Ramos (cell line): ENCODE data around the gene ID4.

ENCODE experiments used
- in situ Hi-C: fragments of 300-500 bp; cut with MboI; formaldehyde crosslinking; loops from one replicate; pipeline ENCODE4 v1.14.3; 2022; ENCODE audit warnings: low sequenced_read_pairs; ENCODE audit not compliant: unreplicated experiment

ID4 gene

GRCh38 chr6:19836799-19837510 lies at the start of gene ID4:
Gene ID4, plus strand, starts transcription at chr6:19837370. Its CDS starts 385 bp downstream, at chr6:19837755.
- in situ Hi-C loops, result loop anchor here (25.0 kb wide), 1 partner anchor 1500 kb away; no protein-coding TSS in a partner anchor

- in situ Hi-C loops, result loop anchor here (25.0 kb wide), 1 partner anchor 201 kb away; no protein-coding TSS in a partner anchor
Observed at GRCh38 chr6:19788686-19789085, 48.5 kb upstream of the ID4 start.

- in situ Hi-C loops, result loop anchor here (25.0 kb wide), 1 partner anchor 202 kb away; no protein-coding TSS in a partner anchor
Observed at GRCh38 chr6:19789100-19789803, 47.9 kb upstream of the ID4 start.

GRCh38 chr6:19791267-19791666 lies 45.9 kb upstream of the ID4 start:
- in situ Hi-C loops, result loop anchor here (25.0 kb wide), 1 partner anchor 204 kb away; no protein-coding TSS in a partner anchor

GRCh38 chr6:19795211-19795610 lies 42.0 kb upstream of the ID4 start:
- in situ Hi-C loops, result loop anchor here (25.0 kb wide), 1 partner anchor 208 kb away; no protein-coding TSS in a partner anchor

- in situ Hi-C loops, result loop anchor here (25.0 kb wide), 1 partner anchor 209 kb away; no protein-coding TSS in a partner anchor
Observed at GRCh38 chr6:19796452-19796851, 40.7 kb upstream of the ID4 start.

GRCh38 chr6:19798362-19798761 lies 38.8 kb upstream of the ID4 start:
- in situ Hi-C loops, result loop anchor here (25.0 kb wide), 1 partner anchor 211 kb away; no protein-coding TSS in a partner anchor

DNA sequence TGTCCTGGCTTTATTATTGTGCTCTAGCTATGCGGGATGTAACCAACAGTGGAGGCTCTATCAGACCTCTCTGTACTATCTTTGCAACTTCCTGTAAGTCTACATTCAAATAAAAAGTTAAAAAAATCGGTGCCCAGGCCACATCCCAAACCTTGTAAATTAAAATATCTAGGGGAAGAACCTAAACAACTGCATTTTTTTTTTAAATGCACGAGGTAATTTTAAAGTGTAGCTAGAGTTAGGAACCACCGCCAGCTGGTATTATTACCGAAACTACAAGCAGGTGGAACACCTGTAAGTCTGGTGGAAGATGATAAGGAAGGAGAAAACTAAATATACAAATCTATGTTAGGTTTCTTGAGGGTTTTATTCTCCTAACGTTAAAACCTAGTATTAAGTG lies 34.5 kb upstream of the ID4 start:
- in situ Hi-C loops, result no loop called here

GRCh38 chr6:19803331-19804204 lies 33.6 kb upstream of the ID4 start:
- in situ Hi-C loops, result no loop called here

DNA sequence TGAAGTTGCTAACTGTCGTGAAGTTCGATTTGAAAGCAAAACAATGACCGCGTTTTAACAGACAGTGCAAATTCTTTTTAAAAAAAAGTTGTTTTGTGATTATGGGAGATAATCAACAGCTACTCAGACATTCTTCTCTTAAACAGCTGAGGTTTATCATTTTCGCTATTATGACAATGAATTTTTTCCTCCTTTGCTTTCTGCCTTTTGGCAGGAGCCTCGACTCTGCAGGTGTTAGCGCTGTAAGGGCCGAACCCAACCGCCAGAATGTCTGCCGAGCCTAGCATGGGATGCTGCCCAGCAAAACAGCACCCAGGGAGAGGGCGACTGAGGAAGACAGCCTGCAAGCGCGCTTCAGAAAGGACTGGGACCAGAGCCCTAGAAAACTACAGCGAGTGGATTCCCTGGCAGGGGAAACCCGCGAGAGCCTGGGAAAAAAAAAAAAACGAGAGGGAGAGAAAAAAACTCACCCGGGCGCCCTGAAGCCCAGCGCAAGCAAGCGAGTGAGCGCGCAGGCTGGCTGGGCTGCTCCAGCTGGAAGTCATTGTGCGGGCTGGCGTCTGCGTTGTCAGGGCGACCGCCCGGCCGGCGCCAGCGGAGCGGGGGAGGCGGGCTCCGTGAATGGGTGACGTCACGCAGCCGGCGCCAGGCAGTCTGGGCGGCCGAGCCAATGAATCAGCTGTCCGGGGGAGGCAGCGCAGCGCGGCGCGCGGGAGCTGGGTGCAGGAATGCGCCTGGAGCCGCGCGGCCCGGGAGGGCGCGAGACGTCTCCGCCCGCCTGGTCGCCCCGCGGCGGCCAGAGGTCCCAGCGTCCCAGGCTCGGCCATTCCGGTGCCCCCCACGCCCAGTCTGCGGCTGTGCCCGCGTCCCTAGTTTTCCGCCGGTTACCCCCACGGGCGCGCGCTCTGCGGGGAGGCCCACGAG lies 32.7 kb upstream of the ID4 start:
- in situ Hi-C loops, result no loop called here

GRCh38 chr6:19805129-19805481 lies 32.1 kb upstream of the ID4 start:
- in situ Hi-C loops, result no loop called here

- in situ Hi-C loops, result no loop called here
Observed at GRCh38 chr6:19806971-19807396, 30.2 kb upstream of the ID4 start.

DNA sequence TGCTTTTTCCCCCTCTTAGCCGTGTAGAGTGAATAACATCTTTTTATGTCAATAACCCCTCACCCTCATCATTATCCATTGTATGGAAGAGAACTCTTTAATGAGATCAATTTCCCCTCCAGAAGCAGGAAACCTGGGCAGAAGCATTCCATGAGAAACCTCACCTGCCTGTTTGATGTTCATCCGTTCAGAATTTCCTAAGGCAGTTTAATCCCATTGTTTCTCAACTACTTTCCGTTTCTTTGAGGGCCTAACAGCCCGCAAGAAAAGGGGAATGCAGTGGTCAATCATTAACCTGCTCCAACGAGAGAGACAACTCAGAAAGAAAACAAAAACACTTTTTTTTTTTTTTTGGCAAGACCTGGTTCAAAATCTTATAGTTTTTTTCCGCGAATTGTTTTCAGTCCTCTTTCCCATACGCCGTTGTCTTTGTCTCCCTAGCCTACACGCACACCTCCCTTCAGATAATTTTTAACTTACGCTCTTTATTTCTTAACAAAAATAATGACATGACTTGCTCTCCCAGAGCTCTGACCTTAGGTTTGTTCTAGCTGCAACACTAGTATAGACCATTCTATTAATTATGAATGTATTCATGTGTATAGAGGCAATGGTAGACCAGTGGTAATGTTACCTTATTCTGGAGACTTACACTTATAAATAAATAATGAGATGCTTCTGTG lies 25.6 kb upstream of the ID4 start:
- in situ Hi-C loops, result no loop called here

- in situ Hi-C loops, result no loop called here
Observed at GRCh38 chr6:19812512-19813119, 24.6 kb upstream of the ID4 start.

- in situ Hi-C loops, result no loop called here
Observed at GRCh38 chr6:19818805-19819204, 18.4 kb upstream of the ID4 start.

DNA sequence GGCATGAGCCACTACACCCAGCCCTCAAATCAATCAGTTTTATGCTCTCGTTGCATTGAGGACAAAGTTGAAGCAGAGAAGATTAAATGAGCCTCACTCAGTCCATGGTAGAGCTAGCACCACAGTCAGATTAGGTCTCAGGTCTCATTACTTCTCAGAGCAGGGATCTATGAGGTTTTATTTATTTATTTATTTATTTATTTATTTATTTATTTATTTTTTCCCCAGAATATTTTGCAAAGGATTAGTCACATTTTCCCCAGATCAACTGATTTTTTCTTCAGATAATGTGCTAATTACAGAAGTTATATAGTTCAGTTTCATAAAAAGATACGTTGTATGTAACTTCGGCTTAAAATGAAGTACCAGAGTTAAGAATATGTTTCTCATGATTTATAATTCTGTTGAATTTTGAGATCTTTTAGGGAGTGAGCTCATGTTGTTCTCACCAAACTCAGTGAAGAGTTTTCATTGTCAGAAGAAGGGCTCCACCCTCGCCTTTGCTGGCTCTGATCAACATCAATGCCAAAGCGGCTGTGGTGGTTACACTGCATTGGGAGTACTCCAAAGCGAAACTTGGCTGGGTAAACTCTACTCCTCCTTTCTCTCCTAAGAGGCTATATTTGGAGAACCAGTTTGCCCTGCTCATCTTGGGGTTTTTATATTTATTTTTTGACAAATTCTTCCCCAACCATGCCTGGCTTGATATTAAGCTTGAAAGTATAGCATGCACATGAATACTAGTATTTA lies 12.9 kb upstream of the ID4 start:
- in situ Hi-C loops, result no loop called here

- in situ Hi-C loops, result loop anchor here (25.0 kb wide), 1 partner anchor 1490 kb away; no protein-coding TSS in a partner anchor
Observed at GRCh38 chr6:19827247-19827646, 9.9 kb upstream of the ID4 start.

GRCh38 chr6:19827903-19828302 lies 9.3 kb upstream of the ID4 start:
- in situ Hi-C loops, result loop anchor here (25.0 kb wide), 1 partner anchor 1491 kb away; no protein-coding TSS in a partner anchor
